Activated CD4-positive, alpha-beta T cell treated with anti-CD3 and anti-CD28 coated beads, Interleukin-2, amount 50 U/mL, for 4 hours (primary cell): Measurements from ENCODE around the gene RBM46.
A peak's percentile ranks its signal among the peaks of the same experiment; 100 is the strongest.

ENCODE experiments used
- DNase-seq, 2 experiments: peaks; one replicate each; pipeline ENCODE4 v3.0.0-alpha.2; 2020

The RBM46 gene, protein sequence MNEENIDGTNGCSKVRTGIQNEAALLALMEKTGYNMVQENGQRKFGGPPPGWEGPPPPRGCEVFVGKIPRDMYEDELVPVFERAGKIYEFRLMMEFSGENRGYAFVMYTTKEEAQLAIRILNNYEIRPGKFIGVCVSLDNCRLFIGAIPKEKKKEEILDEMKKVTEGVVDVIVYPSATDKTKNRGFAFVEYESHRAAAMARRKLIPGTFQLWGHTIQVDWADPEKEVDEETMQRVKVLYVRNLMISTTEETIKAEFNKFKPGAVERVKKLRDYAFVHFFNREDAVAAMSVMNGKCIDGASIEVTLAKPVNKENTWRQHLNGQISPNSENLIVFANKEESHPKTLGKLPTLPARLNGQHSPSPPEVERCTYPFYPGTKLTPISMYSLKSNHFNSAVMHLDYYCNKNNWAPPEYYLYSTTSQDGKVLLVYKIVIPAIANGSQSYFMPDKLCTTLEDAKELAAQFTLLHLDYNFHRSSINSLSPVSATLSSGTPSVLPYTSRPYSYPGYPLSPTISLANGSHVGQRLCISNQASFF

DNA sequence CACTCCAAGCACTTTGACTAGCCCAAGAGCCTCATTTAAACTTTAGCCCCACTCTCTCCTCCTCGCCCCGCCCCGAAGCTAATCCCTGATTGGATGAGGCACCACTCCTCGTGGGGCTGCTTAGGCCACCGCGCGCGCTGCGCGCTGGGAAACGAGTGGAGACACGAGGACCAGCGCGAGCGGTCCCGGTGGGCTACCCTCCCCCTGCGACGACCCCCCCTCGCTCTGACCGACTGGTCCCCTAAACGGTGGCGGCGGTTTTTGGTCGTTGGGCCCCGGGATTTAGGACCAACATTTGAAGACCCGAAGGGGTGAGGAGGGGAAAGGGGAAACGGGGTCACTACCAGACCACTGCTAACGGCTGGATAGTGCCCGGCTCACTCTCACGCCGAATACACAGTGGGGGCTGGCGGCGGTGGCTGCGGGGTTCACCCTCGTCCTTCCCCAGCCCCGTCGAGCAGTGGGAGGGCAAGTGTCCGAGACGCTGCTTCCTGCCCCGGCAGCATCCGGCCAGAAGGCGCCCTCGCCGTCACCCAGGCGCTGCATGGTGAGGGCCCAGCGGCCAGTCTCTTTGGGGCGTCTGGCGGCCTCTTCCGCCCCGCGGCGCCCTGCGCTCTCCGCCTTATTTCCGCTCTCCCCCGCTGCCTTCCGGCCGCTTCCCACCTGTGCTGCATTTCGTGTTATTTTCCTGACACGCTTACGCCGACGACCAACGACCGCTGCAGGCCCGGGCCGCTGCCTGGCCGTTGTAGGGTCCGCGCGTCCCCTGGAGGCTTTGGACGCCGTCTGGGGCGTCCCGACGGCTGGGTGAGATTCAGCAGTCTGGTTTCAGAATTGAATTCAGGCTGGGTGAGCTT, at the start of gene RBM46:
Gene RBM46 (plus strand): TSS at position 147 of the 857 bp plus-strand sequence. CDS start 15,481 bp downstream, outside the sequence.
- no peak for DNase-seq

DNA sequence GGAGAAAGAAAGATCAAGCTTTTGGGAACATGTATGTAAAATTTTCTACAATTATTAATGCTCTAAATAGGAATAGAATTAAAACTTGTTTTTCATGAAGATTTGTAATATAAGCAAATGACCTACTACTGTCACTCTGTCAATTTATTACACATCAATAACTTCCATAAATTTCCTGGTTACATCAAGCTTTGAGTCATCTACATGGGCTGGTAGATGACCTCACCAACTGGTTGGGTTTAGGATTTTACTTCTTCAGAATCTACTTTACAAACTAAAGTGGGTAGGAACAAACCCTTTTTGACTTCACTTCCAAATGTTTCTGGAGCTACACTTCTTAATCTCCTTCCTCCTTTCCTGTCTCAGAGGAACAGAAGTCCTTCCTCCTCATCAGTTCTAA, 49.3 kb upstream of the RBM46 start:
- no peak for DNase-seq

DNA sequence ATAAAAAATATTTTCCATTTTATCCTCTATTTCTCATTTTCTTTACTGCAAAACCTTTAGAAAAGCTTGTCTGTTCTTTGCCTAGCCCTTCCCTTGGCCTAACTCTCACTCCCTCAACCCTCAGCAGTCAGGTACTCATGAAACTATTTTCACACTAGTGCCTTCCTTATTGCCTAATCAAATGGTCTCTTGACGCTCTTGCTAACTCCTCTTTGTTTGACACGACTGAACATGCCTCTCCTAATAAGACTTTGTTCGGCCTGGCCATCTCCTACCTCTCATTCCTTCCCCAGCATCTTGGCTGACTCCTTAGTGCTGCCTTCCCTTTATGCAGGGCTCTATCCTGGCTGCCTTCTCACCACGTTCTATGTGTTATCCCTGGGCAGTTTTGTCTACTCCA, 48.4 kb upstream of the RBM46 start:
- no peak for DNase-seq

DNA sequence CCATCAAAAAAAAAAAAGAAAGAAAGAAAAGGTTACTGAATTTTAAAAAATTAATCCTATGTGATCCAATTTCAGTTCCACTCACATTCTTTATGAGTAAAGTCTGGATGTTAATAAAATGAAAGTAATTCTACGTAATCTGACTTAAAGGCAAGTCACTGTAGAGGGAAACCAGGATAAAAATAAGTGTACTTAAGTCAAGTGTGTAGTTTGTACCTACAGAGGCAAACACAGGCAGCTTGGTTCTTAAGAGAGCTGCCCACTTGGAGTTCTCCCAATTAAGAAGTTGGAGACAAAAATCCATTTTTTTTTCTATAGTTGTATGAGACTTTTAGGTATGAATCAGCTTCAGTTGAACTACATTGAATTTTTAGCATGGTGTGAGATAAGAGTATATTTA, 44.3 kb upstream of the RBM46 start:
- DNase-seq, result no peak

DNA sequence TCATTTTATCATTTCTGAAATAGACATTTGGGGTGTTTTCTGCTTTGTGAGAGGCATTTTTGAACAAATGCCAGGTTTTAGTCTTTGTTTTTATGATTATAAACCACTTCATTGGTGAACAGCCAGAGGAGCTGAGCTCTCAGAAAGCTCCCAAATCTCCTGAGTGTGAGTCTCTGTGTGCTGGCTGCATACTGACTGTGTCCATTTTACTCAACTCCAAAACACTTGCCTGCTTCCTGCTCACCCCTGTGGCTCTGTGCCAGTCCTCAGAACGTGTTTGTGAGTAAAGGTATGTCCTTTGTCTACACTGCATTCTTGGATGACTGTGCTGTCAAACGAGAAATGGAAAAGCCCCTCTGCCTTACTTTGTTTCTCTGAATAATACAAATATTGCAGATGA, 42.6 kb upstream of the RBM46 start:
- DNase-seq, result no peak

DNA sequence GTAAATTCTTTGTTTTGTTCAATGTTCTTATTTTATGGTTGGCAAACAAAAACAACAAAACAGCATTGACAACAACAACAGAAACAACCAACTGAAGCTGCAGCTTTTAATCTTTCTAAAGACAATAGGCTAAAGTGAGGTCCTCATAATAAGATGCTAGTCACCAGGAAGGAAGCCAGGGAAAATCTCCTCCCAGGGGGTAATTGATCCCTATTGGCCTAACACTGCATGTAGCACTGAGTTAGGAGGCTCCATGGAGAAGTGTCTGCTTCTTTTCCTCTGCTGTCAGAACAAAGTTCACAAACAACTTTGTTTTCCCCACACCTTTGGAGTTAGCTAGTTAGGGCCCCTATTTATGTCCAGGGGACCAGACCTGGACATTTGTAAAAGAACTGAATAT, 42.0 kb upstream of the RBM46 start:
- no peak for DNase-seq

DNA sequence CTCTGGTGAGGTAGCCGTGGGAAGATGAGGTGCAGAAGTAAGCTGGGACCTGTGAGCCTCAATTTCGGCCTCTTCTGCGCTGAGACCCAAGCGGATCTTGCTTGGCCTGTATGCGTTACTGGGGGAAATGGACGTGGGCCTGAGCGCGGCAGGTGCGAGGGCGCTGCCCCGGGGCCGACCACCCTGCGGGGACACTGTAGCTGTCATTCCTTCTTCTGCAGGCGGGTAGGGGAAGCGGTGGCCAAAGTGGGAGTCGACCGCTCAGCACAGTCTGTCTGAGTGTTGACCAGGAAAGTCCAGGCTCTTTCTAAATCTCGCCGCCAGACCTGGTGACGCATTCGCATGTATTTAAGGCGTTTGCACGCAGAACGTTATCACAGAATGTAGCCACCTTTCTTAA, 40.6 kb upstream of the RBM46 start:
- DNase-seq, result no peak

DNA sequence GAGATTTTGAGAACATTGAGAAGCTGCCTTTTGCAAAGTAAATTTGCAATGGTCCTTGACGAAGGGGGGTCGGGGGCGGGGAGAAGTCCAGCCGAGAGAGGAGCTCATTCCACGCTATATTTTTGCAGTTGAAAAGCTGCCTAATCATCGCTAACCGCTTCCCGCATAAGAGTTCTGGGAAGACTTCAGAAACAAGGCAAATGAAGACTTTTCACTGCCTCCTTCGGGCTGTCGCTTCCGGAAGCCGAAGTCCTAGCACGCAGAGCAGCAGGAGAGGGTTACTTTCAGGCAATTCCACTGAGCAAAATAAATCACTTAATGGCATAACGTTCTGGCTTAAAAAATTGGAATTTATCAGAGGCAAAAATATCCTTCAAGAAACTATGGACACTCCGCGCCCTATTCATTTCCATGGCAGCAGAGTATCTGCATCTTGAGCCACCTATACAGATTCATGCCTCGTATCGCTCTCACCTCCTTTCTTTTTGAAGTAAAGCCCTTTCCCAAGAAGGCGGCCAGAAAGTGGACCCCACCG, 39.9 kb upstream of the RBM46 start:
- no peak for DNase-seq

DNA sequence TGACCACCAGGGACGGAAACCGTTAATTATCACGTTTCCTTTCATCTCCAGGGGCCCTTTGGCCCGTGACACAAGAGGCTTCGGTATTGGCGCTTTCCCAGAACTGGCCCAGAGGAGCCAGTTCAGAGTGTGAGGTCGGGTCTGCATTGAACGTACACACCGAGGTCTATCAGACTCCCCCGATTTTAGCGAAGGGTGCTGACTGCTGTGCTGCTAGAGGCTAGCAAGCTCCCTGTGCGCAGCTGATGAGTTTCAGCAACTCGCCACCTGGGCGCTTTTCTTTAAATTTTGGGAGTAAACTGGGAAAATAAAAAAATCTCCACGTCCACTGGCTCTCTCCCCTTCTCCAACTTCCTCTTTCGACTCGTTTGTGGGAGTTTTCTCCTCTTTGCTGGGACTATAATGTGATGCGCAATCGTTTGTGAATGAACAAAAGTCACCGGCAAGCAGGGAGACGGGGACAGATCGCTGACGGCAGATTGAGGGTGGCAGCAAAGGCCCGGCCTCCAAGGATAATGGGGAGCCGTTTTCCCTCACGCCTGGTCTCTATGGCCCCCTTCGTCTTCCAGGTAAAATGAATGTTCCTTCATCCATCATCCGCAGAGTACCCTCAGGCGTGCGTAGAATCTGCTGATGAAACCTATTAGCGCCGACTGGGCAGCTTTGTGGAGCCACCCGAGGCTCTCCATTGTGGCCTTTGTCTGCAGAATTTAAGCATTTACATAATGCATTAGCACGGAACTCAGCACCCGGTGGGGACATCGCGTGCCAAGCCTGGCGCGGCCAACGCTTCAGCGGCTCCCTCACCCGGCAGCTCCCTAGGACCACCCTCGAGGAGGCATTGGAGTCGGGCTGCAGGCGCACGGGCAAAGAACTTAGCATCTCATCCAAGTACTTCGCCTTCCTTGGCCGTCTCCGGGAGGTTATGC, 38.9 kb upstream of the RBM46 start:
- no peak for DNase-seq

DNA sequence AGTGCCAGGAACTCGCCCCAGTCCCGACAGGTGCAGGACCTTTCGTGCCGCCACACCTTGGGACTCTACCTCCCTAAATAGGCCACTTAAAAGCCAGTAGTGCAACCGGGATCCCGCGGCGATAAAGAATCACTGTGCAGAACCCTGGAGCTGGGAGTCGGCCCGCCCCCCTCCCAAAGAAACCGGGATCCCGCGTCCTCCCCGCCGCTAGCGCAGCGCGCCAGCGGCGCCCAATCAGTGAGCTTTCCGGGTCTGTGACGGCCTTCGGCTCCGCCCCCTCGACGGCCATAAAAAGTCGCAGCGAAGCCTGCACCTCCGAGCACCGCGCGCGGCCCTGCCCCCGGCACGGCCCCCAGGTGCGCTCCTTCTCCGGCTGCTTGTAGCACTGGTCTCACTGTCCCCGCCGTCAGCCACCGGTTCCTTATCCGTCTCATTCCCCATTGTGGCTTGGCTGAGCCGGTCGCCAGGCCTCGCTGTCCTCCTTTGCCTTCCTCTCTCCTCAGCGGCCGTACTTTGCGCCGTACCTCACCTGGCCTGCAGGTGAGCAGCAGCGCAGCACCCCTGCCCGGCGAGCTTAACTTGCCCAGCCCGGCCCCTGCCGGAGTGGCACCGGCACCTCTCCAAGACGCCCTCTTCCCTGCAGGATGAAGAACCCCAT, 37.3 kb upstream of the RBM46 start, which contains the start of gene LRAT:
Gene LRAT (plus strand): TSS at position 318 of the 658 bp plus-strand sequence. CDS start 327 bp downstream, at position 645.
- DNase-seq, result peak in 1 of 2 experiments; percentile 9

DNA sequence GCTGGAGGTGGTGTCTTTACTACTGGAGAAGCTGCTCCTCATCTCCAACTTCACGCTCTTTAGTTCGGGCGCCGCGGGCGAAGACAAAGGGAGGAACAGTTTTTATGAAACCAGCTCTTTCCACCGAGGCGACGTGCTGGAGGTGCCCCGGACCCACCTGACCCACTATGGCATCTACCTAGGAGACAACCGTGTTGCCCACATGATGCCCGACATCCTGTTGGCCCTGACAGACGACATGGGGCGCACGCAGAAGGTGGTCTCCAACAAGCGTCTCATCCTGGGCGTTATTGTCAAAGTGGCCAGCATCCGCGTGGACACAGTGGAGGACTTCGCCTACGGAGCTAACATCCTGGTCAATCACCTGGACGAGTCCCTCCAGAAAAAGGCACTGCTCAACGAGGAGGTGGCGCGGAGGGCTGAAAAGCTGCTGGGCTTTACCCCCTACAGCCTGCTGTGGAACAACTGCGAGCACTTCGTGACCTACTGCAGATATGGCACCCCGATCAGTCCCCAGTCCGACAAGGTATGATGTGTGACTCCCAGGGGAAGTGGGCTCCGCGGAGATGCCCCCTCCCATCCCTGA, 36.6 kb upstream of the RBM46 start:
- DNase-seq, result no peak

DNA sequence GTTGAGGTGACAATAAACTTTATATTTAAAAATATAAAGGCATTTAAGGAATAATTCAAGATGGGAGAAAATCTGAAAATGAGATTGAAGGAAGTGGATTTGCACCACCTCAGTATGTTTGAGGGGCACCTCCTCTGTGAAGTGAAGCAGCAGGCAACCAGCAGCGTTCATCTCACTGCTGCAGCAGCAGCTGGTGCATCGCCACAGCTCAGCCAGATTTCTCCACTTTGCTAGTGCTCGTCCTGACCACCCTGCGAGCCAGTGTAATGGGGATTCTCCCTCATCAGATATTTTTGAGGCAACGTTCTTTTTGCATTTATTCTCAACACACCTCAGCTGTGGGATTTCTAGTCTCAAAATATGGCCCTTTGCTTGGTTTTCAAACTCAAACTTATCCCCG, 23.4 kb upstream of the RBM46 start:
- no peak for DNase-seq

DNA sequence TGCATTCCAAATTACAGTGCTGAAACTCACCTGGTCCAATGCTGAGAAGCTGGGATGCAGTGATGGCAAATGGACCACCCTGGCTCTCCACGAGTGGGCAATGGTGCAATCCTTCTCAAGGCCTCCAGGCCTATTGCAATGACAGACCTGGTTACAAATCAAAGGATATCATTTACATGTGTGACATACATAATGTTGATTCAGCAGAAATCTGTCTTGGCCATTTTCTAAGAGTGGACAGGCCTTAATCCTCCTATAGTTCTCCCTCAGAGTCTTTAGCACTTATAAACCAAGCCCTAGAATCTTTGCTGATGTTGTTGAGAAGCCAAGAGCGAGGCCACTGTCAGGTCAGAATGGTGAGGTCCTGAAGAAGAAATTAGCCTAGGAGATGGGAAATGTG, 20.2 kb upstream of the RBM46 start:
- no peak for DNase-seq

DNA sequence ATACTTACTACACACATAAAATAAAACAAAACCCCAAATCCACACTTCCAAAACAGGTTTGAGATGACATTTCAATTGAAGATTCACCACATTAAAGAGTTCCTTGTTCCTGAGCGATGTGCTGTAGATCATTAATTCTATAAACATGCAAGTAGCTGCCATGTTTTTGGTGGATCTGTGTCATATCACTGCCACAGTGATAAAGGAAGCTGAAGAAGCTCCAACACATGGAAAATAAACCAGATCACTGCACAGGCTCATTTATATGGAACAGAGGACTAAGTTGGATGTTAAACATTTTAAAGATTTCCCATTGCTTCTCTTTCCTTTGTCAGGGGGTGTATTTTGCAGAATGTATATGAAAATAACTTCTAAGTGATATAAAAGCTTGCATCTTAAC, 2.8 kb upstream of the RBM46 start:
- no peak for DNase-seq

DNA sequence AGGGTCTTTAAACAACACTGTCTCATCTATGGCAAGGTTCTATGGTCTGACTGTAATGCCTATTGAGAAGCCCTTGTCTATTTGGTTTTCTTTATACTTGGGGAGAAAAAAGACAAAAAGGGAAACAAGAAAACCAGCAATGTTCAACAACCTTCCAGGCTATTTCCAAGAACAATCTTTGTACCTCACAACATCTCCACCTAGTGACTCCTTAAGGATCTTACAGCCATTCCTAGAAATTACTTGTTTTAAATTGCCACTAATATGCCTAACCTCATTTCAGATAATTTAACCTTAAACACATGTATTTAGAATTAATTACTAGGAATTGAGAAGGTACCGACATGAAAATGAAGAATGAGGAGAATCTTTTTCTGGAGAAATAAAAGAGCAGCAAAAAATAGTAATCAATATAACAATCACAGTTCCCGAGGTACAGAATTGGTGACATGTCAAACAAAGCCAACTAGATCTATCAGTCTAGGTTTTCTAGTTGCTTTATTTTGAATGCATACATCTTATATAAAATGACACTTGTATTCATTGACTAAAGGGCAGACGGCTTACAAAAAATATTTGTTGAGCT, 1.6 kb upstream of the RBM46 start:
- DNase-seq, result no peak

DNA sequence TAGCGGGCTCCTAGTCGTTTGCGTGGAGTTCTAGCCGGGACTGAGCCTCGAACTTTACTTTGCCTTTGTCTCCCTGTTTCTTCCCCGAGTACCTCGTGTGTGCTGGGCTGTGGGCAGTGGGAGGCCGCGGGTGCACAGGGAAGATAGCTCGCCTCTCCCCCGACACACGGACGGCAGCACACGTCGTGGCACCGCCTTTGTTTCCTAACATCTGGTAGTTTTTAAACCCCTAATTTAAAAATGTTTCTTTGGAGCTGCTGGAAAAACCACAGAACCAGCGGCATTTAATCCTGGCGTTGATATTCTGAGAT, 866 bp downstream of the RBM46 start:
- no peak for DNase-seq

DNA sequence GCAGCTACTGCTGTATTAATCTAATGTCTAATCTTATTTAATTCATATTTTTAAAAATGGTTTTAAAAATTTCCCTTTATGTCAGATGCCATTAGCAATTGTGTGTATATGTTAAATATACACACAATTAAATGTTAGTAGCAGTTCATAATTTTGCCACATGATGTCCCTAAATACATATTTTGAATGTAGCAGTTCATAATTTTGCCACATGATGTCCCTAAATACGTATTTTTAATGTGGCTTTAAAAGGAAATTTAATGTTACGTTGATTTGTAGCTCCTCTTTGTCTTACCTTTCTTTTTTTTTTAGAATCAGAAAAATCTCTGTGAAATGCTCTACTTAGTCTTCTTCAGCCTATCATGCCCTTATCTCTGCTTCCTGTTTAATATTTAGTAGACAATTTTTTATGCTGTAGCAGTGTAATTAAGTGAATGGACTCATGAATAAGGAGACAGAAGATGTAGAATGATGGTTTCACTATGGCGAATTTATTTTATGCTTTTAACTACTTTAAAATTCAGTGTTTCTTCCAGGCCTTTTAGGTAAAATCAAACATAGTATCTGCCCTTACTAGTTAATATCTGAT, 26.1 kb downstream of the RBM46 start:
- no peak for DNase-seq

DNA sequence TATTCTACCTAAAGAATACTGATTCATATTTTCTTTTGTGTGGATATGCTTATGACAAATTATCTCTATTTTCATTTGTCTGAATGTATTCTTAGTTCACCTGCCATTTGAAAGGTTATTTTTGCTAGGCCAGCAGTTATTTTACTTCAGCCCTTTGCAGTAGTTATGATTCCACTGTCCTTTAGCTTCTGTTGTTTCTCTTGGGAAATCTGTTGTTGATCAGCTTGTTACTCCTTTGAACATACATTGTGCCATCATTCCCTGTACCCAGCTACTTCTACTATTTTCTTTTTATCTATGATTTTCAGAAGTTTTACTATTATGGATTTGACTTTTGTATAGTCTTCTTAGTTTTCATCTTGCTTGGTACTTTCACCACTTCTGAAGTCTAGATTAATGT, 37.2 kb downstream of the RBM46 start:
- no peak for DNase-seq

DNA sequence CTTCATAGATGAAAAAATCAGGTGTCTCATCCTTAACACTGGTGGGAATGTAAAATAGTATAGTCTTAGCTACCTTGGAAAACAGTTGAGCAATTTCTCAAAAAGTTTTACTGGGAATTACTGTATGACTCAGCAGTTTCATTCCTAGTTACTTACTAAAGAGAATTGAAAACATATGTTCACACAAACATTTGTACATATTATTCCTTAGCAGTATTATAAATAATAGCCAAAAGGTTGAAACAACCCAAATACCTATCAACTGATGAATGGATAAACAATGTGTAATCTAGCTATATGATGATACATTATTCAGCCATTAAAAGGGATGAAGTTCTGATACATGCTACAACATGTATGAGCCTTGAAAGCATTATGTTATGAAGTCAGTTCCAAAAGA, 41.7 kb downstream of the RBM46 start:
- DNase-seq, result no peak

DNA sequence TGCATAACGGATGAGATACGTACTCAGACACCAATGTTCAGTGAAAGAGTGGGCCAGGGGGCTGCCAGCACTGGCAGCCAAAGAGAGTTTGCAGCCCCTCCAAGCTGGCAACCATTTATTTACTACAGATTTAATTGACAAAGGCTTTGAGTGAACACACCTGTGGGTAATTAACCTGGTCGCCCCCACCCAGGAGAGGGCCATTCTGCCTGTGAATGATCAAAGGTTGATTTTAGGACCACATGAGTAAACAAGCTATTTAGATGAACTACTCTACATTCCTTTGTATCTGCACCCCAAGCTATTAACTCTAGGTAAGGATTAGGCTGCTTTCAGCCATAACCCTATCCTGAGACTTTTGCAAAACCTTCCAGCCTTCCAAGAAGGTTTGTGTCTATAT, 55.0 kb downstream of the RBM46 start:
- DNase-seq, result no peak

DNA sequence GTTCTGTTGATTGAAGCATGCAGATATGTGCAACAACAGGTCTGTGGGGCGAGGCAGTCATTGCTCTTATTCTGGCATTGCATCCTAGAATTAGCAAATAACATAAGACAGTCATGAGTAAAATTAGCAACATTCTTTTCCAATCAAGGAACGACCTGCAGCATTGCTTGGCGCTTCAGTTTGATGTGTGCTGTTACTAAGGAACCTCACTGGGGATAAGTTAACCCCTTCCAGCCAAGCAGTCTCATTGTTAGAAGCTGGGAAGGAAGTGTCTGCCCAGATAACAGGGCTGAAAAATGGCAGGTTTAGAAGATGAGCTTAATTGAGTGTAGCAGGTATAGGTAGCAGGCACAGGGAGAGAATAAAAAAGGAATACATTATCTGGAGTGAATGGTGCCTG, 55.4 kb downstream of the RBM46 start:
- DNase-seq, result no peak
